ENCODE results near the gene MIB1. TPM values are rescaled to one million over a fixed set of nuclear protein-coding genes. Genes with fewer than 3 reads are reported as not detected.

The MIB1 gene
- total RNA-seq, 1 experiment from 2014 or later: 48.8 TPM

- Histone ChIP-seq H2BK120ac (ENCODE audit: low read depth, low read length, poor library complexity, severe bottlenecking) (no peak overlapping the region), H2BK5ac (ENCODE audit: insufficient read length, low read length) (no peak overlapping the region), H3K79me2 (ENCODE audit: insufficient read depth, low read length) (no peaks in the 10 kb centered on the region), H3K4me1 (ENCODE audit: insufficient read depth, low read length) (no peaks in the 10 kb centered on the region), H2BK20ac (ENCODE audit: low read depth, low read length, poor library complexity, severe bottlenecking) (no peak overlapping the region), H3K18ac (ENCODE audit: insufficient read length, low read depth, low read length) (no peak overlapping the region), H3K23ac (ENCODE audit: insufficient read length, low read depth, low read length) (no peak overlapping the region), H3K4ac (ENCODE audit: low read depth, low read length) (no peak overlapping the region), H3K79me1 (ENCODE audit: insufficient read depth, low read depth, low read length, poor library complexity, severe bottlenecking) (no peaks in the 10 kb centered on the region), H3K23me2 (ENCODE audit: insufficient read length, low read depth, low read length, poor library complexity, severe bottlenecking) (no peaks in the 10 kb centered on the region), H3K14ac (ENCODE audit: insufficient read depth, low read length) (no peak overlapping the region), H3K27ac (ENCODE audit: insufficient read length, low read depth, low read length) (no peak overlapping the region), H4K5ac (ENCODE audit: insufficient read length, low read depth, low read length) (no peak overlapping the region), H2BK15ac (ENCODE audit: low read depth, low read length) (no peak overlapping the region), H3K27me3 (ENCODE audit: insufficient read depth, low read length) (no peaks in the 10 kb centered on the region), H3K9ac (ENCODE audit: extremely low read depth, insufficient read length, low read length) (no peak overlapping the region), H4K20me1 (ENCODE audit: control insufficient read depth, insufficient read depth, insufficient read length) (no peaks in the 10 kb centered on the region), H4K91ac (ENCODE audit: insufficient read length, low read depth, low read length) (no peak overlapping the region), H2AK5ac (ENCODE audit: insufficient read length, low read length) (no peak overlapping the region), H3K9me3 (ENCODE audit: control insufficient read depth, low read depth, low read length) (no peaks in the 10 kb centered on the region), H2AFZ (ENCODE audit: low read length) (no peak overlapping the region), H2BK12ac (ENCODE audit: insufficient read length, low read depth, low read length) (no peak overlapping the region), H3K56ac (ENCODE audit: insufficient read length, low read depth, low read length) (no peak overlapping the region), H3K4me2 (ENCODE audit: insufficient read depth, insufficient read length, low read length) (no peak overlapping the region), H3T11ph (ENCODE audit: low read length) (no peak overlapping the region), H4K8ac (replicated peaks; ENCODE audit: insufficient read length, low read depth, low read length) (no peak overlapping the region)
- TF ChIP-seq CTCF (conservative IDR thresholded peaks at IDR 0.05): no peak
- no peak overlapping the region for H3K27ac Mint-ChIP-seq
- no peaks in the 10 kb centered on the region for H3K9me3 Mint-ChIP-seq
- no peaks in the 10 kb centered on the region for H3K27me3 Mint-ChIP-seq (ENCODE audit: low read depth)
- no peak for DNase-seq
- H3K36me3 Mint-ChIP-seq (ENCODE audit: insufficient read depth in 1 of 3, low read depth in 3 of 3): peaks cover 9 to 27% (median 23%) of the 10 kb centered on the region in 3 experiments
- 100% methylated on average over 2 of the region's 3 CpGs for WGBS (ENCODE audit: extremely low coverage, insufficient read length, low lambda C conversion rate)
- H3K4me1 Mint-ChIP-seq: peaks cover 0 to 3% of the 10 kb centered on the region in 2 experiments; a peak in 2 of 4 replicates
- H3K4me3 Mint-ChIP-seq: no peak overlapping the region
Measured at GRCh38 chr18:21823848-21824247, 83.3 kb downstream of the MIB1 start.

All from H9 (cell line).